H9 (cell line): ENCODE data around the gene LOXL1. TPM values are rescaled to one million over a fixed set of nuclear protein-coding genes. Genes with fewer than 3 reads are reported as not detected.

Experiments
- DNase-seq: peaks from one replicate; pipeline ENCODE4 v3.0.0-alpha.2; 2017
- H2AFZ ChIP-seq: one replicate; pipeline ENCODE4 v1.6.1; 2013; ENCODE audit warnings: mild to moderate bottlenecking, low read length, control low read depth, moderate library complexity
- H2AK5ac ChIP-seq: 2 replicates; pipeline ENCODE4 v1.6.1; 2013; ENCODE audit warnings: low read length, control low read depth, mixed read lengths; ENCODE audit not compliant: insufficient read length
- H2BK120ac ChIP-seq: one replicate; pipeline ENCODE4 v1.6.1; 2013; ENCODE audit warnings: low read depth, mild to moderate bottlenecking, low read length, control low read depth, inconsistent platforms; ENCODE audit not compliant: poor library complexity, severe bottlenecking
- H2BK12ac ChIP-seq: 2 replicates; pipeline ENCODE4 v1.6.1; 2013; ENCODE audit warnings: low read length, control low read depth, mixed read lengths, low read depth; ENCODE audit not compliant: insufficient read length
- H2BK15ac ChIP-seq: 2 replicates; pipeline ENCODE4 v1.6.1; 2013; ENCODE audit warnings: low read depth, low read length, control low read depth
- H2BK20ac ChIP-seq: one replicate; pipeline ENCODE4 v1.6.1; 2013; ENCODE audit warnings: low read depth, mild to moderate bottlenecking, low read length, control low read depth, inconsistent platforms; ENCODE audit not compliant: poor library complexity, severe bottlenecking
- H2BK5ac ChIP-seq: 2 replicates; pipeline ENCODE4 v1.6.1; 2013; ENCODE audit warnings: low read length, control low read depth, mixed read lengths; ENCODE audit not compliant: insufficient read length
- H3K14ac ChIP-seq: 2 replicates; pipeline ENCODE4 v1.6.1; 2013; ENCODE audit warnings: low read length, control low read depth; ENCODE audit not compliant: insufficient read depth
- H3K18ac ChIP-seq: 2 replicates; pipeline ENCODE4 v1.6.1; 2013; ENCODE audit warnings: low read depth, mild to moderate bottlenecking, mixed read lengths, low read length, control low read depth; ENCODE audit not compliant: insufficient read length
- H3K23ac ChIP-seq: 2 replicates; pipeline ENCODE4 v1.6.1; 2013; ENCODE audit warnings: low read length, control low read depth, mixed read lengths, low read depth; ENCODE audit not compliant: insufficient read length
- H3K23me2 ChIP-seq: 2 replicates; pipeline ENCODE4 v1.6.1; 2013; ENCODE audit warnings: low read depth, mild to moderate bottlenecking, mixed read lengths, low read length, control low read depth; ENCODE audit not compliant: insufficient read length, poor library complexity, severe bottlenecking
- H3K27ac ChIP-seq: 2 replicates; pipeline ENCODE4 v1.5.1; 2013; ENCODE audit warnings: low read length, control low read depth, mixed read lengths, low read depth; ENCODE audit not compliant: insufficient read length
- H3K27me3 ChIP-seq: 2 replicates; pipeline ENCODE4 v1.6.1; 2013; ENCODE audit warnings: low read length, control low read depth, inconsistent platforms; ENCODE audit not compliant: insufficient read depth
- H3K4ac ChIP-seq: 2 replicates; pipeline ENCODE4 v1.6.1; 2013; ENCODE audit warnings: low read depth, mild to moderate bottlenecking, control low read depth, inconsistent platforms, low read length, moderate library complexity
- H3K4me1 ChIP-seq: 2 replicates; pipeline ENCODE4 v1.6.1; 2013; ENCODE audit warnings: low read length, control low read depth, inconsistent platforms; ENCODE audit not compliant: insufficient read depth
- H3K4me2 ChIP-seq: 2 replicates; pipeline ENCODE4 v1.6.1; 2013; ENCODE audit warnings: low read length, control low read depth, mixed read lengths; ENCODE audit not compliant: insufficient read length, insufficient read depth
- H3K56ac ChIP-seq: 2 replicates; pipeline ENCODE4 v1.6.1; 2013; ENCODE audit warnings: low read depth, mild to moderate bottlenecking, mixed read lengths, low read length, control low read depth; ENCODE audit not compliant: insufficient read length
- H3K79me1 ChIP-seq: 2 replicates; pipeline ENCODE4 v1.6.1; 2013; ENCODE audit warnings: low read depth, mild to moderate bottlenecking, moderate library complexity, low read length, control low read depth, inconsistent platforms; ENCODE audit not compliant: insufficient read depth, poor library complexity, severe bottlenecking
- H3K79me2 ChIP-seq: 2 replicates; pipeline ENCODE4 v1.6.1; 2013; ENCODE audit warnings: low read length, control low read depth, inconsistent platforms; ENCODE audit not compliant: insufficient read depth
- H3K9ac ChIP-seq: 2 replicates; pipeline ENCODE4 v1.6.1; 2013; ENCODE audit warnings: low read length, control low read depth, mixed read lengths; ENCODE audit not compliant: insufficient read length; ENCODE audit errors: extremely low read depth
- H3K9me3 ChIP-seq: one replicate; pipeline ENCODE4 v1.6.1; 2013; ENCODE audit warnings: low read depth, low read length, inconsistent platforms; ENCODE audit not compliant: control insufficient read depth
- H3T11ph ChIP-seq: one replicate; pipeline ENCODE4 v1.6.1; 2013; ENCODE audit warnings: mild to moderate bottlenecking, low read length, control low read depth, inconsistent platforms
- H4K20me1 ChIP-seq: one replicate; pipeline ENCODE4 v1.6.1; 2013; ENCODE audit not compliant: control insufficient read depth, insufficient read length, insufficient read depth
- H4K5ac ChIP-seq: 2 replicates; pipeline ENCODE4 v1.6.1; 2013; ENCODE audit warnings: low read depth, mild to moderate bottlenecking, mixed read lengths, low read length, control low read depth; ENCODE audit not compliant: insufficient read length
- H4K8ac ChIP-seq: replicated peaks from 2 replicates; pipeline ENCODE4 v1.6.1; 2013; ENCODE audit warnings: low read length, control low read depth, mixed read lengths, low read depth; ENCODE audit not compliant: insufficient read length
- H4K91ac ChIP-seq: 2 replicates; pipeline ENCODE4 v1.6.1; 2013; ENCODE audit warnings: low read depth, mild to moderate bottlenecking, moderate library complexity, mixed read lengths, low read length, control low read depth; ENCODE audit not compliant: insufficient read length
- H3K27ac Mint-ChIP-seq, 3 experiments: 2 replicates in 2 of 3; 3 replicates in 1 of 3; pipeline ENCODE4 v1.8.0; 2020 to 2021; ENCODE audit warnings: mixed read lengths in 3 of 3, mild to moderate bottlenecking in 1 of 3, moderate library complexity in 1 of 3
- H3K27me3 Mint-ChIP-seq: 2 replicates; pipeline ENCODE4 v1.8.0; 2021; ENCODE audit warnings: low read depth, mild to moderate bottlenecking, moderate library complexity, mixed read lengths
- H3K36me3 Mint-ChIP-seq, 3 experiments: 2 replicates in 2 of 3; 3 replicates in 1 of 3; pipeline ENCODE4 v1.8.0; 2020 to 2021; ENCODE audit warnings: low read depth in 3 of 3, mixed read lengths in 3 of 3; ENCODE audit not compliant: insufficient read depth in 1 of 3
- H3K4me1 Mint-ChIP-seq, 2 experiments: 2 replicates each; pipeline ENCODE4 v1.8.0; 2020; ENCODE audit warnings: mixed read lengths in 2 of 2
- H3K4me3 Mint-ChIP-seq, 2 experiments: 2 replicates in 1 of 2; 3 replicates in 1 of 2; pipeline ENCODE4 v1.8.0; 2020 to 2021; ENCODE audit warnings: mild to moderate bottlenecking in 2 of 2, mixed read lengths in 2 of 2, moderate library complexity in 1 of 2
- H3K9me3 Mint-ChIP-seq, 2 experiments: 2 replicates in 1 of 2; 3 replicates in 1 of 2; pipeline ENCODE4 v1.8.0; 2020; ENCODE audit warnings: mild to moderate bottlenecking in 2 of 2, mixed read lengths in 2 of 2, moderate library complexity in 1 of 2
- WGBS: extraction: QIAGEN DNeasy Blood & Tissue Kit; methylation state at CpG from one replicate; pipeline ENCODE4 v1.1.7; 2013; ENCODE audit warnings: missing lambda C conversion rate, low lambda C conversion rate, mixed read lengths; ENCODE audit not compliant: insufficient read length; ENCODE audit errors: extremely low coverage; 5-methylcytosine and 5-hydroxymethylcytosine counted together
- total RNA-seq: library from RNA; stranded (reverse); gene quantifications from 2 replicates; pipeline ENCODE4 v1.2.1, GENCODE V29; 2021
- TF ChIP-seq, protein P1 (sequence below): fragments of 200-600 bp; sonication (generic); conservative IDR thresholded peaks from 3 replicates; pipeline ENCODE4 v1.8.0; 2021; ENCODE audit warnings: antibody characterized with exemption, mild to moderate bottlenecking

LOXL1 gene
- total RNA-seq, 1 experiment from 2014 or later: 9.1 TPM

- no peak overlapping the region for H4K91ac ChIP-seq
- H3K27me3 ChIP-seq: no peaks in the 10 kb centered on the region
- no peak overlapping the region for H2BK5ac ChIP-seq
- H3K4me1 ChIP-seq: no peaks in the 10 kb centered on the region
- H3K23ac ChIP-seq: no peak overlapping the region
- no peak overlapping the region for H2BK120ac ChIP-seq
- no peak overlapping the region for H3K18ac ChIP-seq
- no peak overlapping the region for H2BK12ac ChIP-seq
- no peak overlapping the region for H2AK5ac ChIP-seq
- H2BK20ac ChIP-seq: no peak overlapping the region
- no CpG with 5 or more reads among the region's 4 CpGs for WGBS
- Mint-ChIP-seq H3K9me3 (no peaks in the 10 kb centered on the region), H3K27ac (no peak overlapping the region; a peak in 2 of 7 replicates), H3K4me1 (peaks cover 9 to 20% of the 10 kb centered on the region in 2 experiments), H3K36me3 (no peaks in the 10 kb centered on the region; a peak in 1 of 7 replicates), H3K4me3 (no peak overlapping the region), H3K27me3 (peaks cover 12% of the 10 kb centered on the region)
- H3K4me2 ChIP-seq: no peak overlapping the region
- no peak overlapping the region for H4K5ac ChIP-seq
- TF ChIP-seq, protein P1, sequence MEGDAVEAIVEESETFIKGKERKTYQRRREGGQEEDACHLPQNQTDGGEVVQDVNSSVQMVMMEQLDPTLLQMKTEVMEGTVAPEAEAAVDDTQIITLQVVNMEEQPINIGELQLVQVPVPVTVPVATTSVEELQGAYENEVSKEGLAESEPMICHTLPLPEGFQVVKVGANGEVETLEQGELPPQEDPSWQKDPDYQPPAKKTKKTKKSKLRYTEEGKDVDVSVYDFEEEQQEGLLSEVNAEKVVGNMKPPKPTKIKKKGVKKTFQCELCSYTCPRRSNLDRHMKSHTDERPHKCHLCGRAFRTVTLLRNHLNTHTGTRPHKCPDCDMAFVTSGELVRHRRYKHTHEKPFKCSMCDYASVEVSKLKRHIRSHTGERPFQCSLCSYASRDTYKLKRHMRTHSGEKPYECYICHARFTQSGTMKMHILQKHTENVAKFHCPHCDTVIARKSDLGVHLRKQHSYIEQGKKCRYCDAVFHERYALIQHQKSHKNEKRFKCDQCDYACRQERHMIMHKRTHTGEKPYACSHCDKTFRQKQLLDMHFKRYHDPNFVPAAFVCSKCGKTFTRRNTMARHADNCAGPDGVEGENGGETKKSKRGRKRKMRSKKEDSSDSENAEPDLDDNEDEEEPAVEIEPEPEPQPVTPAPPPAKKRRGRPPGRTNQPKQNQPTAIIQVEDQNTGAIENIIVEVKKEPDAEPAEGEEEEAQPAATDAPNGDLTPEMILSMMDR: no peak
- H4K8ac ChIP-seq: no peak overlapping the region
- no peak overlapping the region; the same call in 1 of the 2 replicates for H3K14ac ChIP-seq
- no peak overlapping the region for H3K9ac ChIP-seq
- H4K20me1 ChIP-seq: no peaks in the 10 kb centered on the region
- no peak overlapping the region for H2AFZ ChIP-seq
- no peak overlapping the region for H3K4ac ChIP-seq
- no peaks in the 10 kb centered on the region for H3K79me2 ChIP-seq
- no peaks in the 10 kb centered on the region for H3K23me2 ChIP-seq
- no peak overlapping the region for H3K27ac ChIP-seq
- no peaks in the 10 kb centered on the region for H3K9me3 ChIP-seq
- DNase-seq: no peak
- no peak overlapping the region for H3K56ac ChIP-seq
- H2BK15ac ChIP-seq: no peak overlapping the region
- no peak overlapping the region for H3T11ph ChIP-seq
- no peaks in the 10 kb centered on the region for H3K79me1 ChIP-seq
Measured at GRCh38 chr15:73948396-73948795, 22.1 kb downstream of the LOXL1 start.
